Panc1 (cell line): ENCODE measurements around the gene TMEM217. TPM values are rescaled to one million over a fixed set of nuclear protein-coding genes. Genes with fewer than 3 reads are reported as not detected.

Experiments
- ATAC-seq: fragments of 200-7000 bp; cut with Tn5 transposase; 2 replicates; pipeline ENCODE4 v1.9.1; 2020; ENCODE audit warnings: mild to moderate bottlenecking, moderate library complexity
- BruUV-seq: library from RNA; stranded (reverse); fragments of 400-500 nt; replicated peaks from 2 replicates; lab custom pipeline; 2021; lab: Mats Ljungman, UMichigan
- CTCF ChIA-PET: fragments of 300-600 bp; sonication (Branson Sonifier 250); formaldehyde crosslinking; loops from one replicate; lab custom pipeline; 2022; ENCODE audit warnings: antibody characterized with exemption; lab: Charles Lee
- POLR2A ChIA-PET: fragments of 300-600 bp; sonication (Branson Sonifier 250); formaldehyde crosslinking; loops from one replicate; lab custom pipeline; 2022; ENCODE audit warnings: antibody characterized with exemption; lab: Charles Lee
- DNase-seq: peaks from one replicate; pipeline ENCODE4 v3.0.0-alpha.2; 2010; ENCODE audit warnings: low read depth, low spot score
- H3K27ac ChIP-seq: 2 replicates; pipeline ENCODE4 v1.5.1; 2011; ENCODE audit warnings: mild to moderate bottlenecking, low read length, inconsistent platforms
- H3K27me3 ChIP-seq: fragments of 200-500 bp; sonication (Bioruptor generic); 2 replicates; pipeline ENCODE4 v1.6.0; 2014; ENCODE audit warnings: low read length, inconsistent platforms; ENCODE audit not compliant: control insufficient read depth, insufficient read depth
- H3K36me3 ChIP-seq: fragments of 200-500 bp; sonication (Bioruptor generic); 2 replicates; pipeline ENCODE4 v1.5.1; 2014; ENCODE audit warnings: inconsistent platforms, mild to moderate bottlenecking, low read length, moderate library complexity; ENCODE audit not compliant: control insufficient read depth, insufficient read depth
- H3K4me1 ChIP-seq: 2 replicates; pipeline ENCODE4 v1.5.1; 2011; ENCODE audit warnings: inconsistent platforms, mild to moderate bottlenecking, low read length, moderate library complexity; ENCODE audit not compliant: control insufficient read depth, insufficient read depth
- H3K4me3 ChIP-seq, 2 experiments: 2 replicates each; pipeline ENCODE4 v1.5.1; 2011 to 2012; ENCODE audit warnings: low read depth in 2 of 2, low read length in 2 of 2, mild to moderate bottlenecking in 2 of 2, inconsistent platforms in 1 of 2, moderate library complexity in 1 of 2
- H3K9me3 ChIP-seq: fragments of 200-500 bp; sonication (Bioruptor generic); 2 replicates; pipeline ENCODE4 v1.5.1; 2014; ENCODE audit warnings: low read depth, mild to moderate bottlenecking, inconsistent platforms, low read length, moderate library complexity; ENCODE audit not compliant: control insufficient read depth, insufficient read depth
- CTCF ChIP-seq: fragments of 450-650 bp; IDR thresholded peaks from 2 replicates; pipeline ENCODE4 v1.5.1; 2017; ENCODE audit warnings: mild to moderate bottlenecking
- POLR2AphosphoS5 ChIP-seq: IDR thresholded peaks from 2 replicates; pipeline ENCODE4 v1.6.1; 2012; ENCODE audit warnings: mild to moderate bottlenecking, low read depth, low read length, moderate library complexity
- SIN3A ChIP-seq: IDR thresholded peaks from 2 replicates; pipeline ENCODE4 v1.6.1; 2012; ENCODE audit warnings: low read depth, mild to moderate bottlenecking, low read length, moderate library complexity, borderline replicate concordance; ENCODE audit not compliant: insufficient read depth
- TCF7L2 ChIP-seq: IDR thresholded peaks from 2 replicates; pipeline ENCODE4 v1.6.1; 2011; ENCODE audit warnings: mild to moderate bottlenecking, low read depth, low read length, inconsistent platforms
- in situ Hi-C: cut with HindIII; loops from 2 replicates; pipeline ENCODE4 v1.10.0; 2016; ENCODE audit warnings: low sequenced_read_pairs, low pct_unique_long_range_greater_than_20kb
- intact Hi-C: fragments of 100-400 bp; cut with micrococcal nuclease; formaldehyde crosslinking; loops from one replicate; pipeline ENCODE4 v1.10.0; 2022; ENCODE audit not compliant: unreplicated experiment
- total RNA-seq: library from RNA; stranded (reverse); gene quantifications from one replicate; pipeline ENCODE4 v1.2.1, GENCODE V29; 2021; ENCODE audit not compliant: unreplicated experiment
- TF ChIP-seq, protein P1 (sequence below), 2 experiments: IDR thresholded peaks; 2 replicates each; pipeline ENCODE4 v1.6.1; 2011 to 2012; ENCODE audit warnings: low read depth in 2 of 2, control low read depth in 1 of 2, low read length in 1 of 2, mild to moderate bottlenecking in 1 of 2, moderate library complexity in 1 of 2; ENCODE audit not compliant: insufficient read depth in 1 of 2

Gene TMEM217
- total RNA-seq, 1 experiment from 2014 or later: 4.0 TPM

GRCh38 chr6:37176268-37177076 lies 81.5 kb downstream of the TMEM217 start:
- POLR2A ChIA-PET: interaction anchor here (0.8 to 1.0 kb wide), 2 partner anchors 11 to 120 kb away, joined by 3 read pairs; no protein-coding TSS in a partner anchor
- no peak for ATAC-seq

GRCh38 chr6:37175332-37176267 lies 82.3 kb downstream of the TMEM217 start:
- intact Hi-C loops (loop anchor here (5.0 kb wide), 1 partner anchor 37 kb away; no protein-coding TSS in a partner anchor), in situ Hi-C loops (no loop called here)
- POLR2A ChIA-PET: interaction anchor here (0.8 kb wide), 1 partner anchor 119 kb away, joined by 3 read pairs; no protein-coding TSS in a partner anchor
- ATAC-seq (no peak), DNase-seq (no peak)
- Histone ChIP-seq H3K4me3 (no peak overlapping the region), H3K27ac (no peak overlapping the region), H3K36me3 (peaks cover 12% of the 10 kb centered on the region), H3K27me3 (no peaks in the 10 kb centered on the region), H3K9me3 (no peaks in the 10 kb centered on the region), H3K4me1 (peaks cover 20% of the 10 kb centered on the region)
- no TSS peak for BruUV-seq
- CTCF ChIA-PET: no interaction called here
- TF ChIP-seq CTCF (no peak), POLR2AphosphoS5 (no peak), SIN3A (no peak), TCF7L2 (no peak)

More at GRCh38 chr6:37176268-37177076, 81.5 kb downstream of the TMEM217 start:
- no peak for DNase-seq
- TF ChIP-seq CTCF: no peak
- no peak for TF ChIP-seq SIN3A
- TF ChIP-seq, protein P1, sequence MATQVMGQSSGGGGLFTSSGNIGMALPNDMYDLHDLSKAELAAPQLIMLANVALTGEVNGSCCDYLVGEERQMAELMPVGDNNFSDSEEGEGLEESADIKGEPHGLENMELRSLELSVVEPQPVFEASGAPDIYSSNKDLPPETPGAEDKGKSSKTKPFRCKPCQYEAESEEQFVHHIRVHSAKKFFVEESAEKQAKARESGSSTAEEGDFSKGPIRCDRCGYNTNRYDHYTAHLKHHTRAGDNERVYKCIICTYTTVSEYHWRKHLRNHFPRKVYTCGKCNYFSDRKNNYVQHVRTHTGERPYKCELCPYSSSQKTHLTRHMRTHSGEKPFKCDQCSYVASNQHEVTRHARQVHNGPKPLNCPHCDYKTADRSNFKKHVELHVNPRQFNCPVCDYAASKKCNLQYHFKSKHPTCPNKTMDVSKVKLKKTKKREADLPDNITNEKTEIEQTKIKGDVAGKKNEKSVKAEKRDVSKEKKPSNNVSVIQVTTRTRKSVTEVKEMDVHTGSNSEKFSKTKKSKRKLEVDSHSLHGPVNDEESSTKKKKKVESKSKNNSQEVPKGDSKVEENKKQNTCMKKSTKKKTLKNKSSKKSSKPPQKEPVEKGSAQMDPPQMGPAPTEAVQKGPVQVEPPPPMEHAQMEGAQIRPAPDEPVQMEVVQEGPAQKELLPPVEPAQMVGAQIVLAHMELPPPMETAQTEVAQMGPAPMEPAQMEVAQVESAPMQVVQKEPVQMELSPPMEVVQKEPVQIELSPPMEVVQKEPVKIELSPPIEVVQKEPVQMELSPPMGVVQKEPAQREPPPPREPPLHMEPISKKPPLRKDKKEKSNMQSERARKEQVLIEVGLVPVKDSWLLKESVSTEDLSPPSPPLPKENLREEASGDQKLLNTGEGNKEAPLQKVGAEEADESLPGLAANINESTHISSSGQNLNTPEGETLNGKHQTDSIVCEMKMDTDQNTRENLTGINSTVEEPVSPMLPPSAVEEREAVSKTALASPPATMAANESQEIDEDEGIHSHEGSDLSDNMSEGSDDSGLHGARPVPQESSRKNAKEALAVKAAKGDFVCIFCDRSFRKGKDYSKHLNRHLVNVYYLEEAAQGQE (IDR thresholded peaks at IDR 0.05; ENCODE audit: insufficient read depth in 1 of 2, low read depth in 2 of 2, low read length in 1 of 2): no peak
- no peak for TF ChIP-seq POLR2AphosphoS5
- no peak for TF ChIP-seq TCF7L2
- CTCF ChIA-PET: no interaction called here
- intact Hi-C loops: loop anchor here (5.0 kb wide), 1 partner anchor 36 kb away; no protein-coding TSS in a partner anchor
- BruUV-seq: no TSS peak
- Histone ChIP-seq H3K27me3 (no peaks in the 10 kb centered on the region), H3K9me3 (no peaks in the 10 kb centered on the region), H3K27ac (no peak overlapping the region), H3K4me1 (peaks cover 20% of the 10 kb centered on the region), H3K4me3 (no peak overlapping the region), H3K36me3 (peaks cover 12% of the 10 kb centered on the region)
- in situ Hi-C loops: no loop called here
